GM18519 (cell line): ENCODE data around the gene MYBPH.

Experiments
- ATAC-seq: cut with Tn5 transposase; IDR thresholded peaks from one replicate; pipeline ENCODE4 v1.9.1; 2021; ENCODE audit warnings: mild to moderate bottlenecking, moderate library complexity; ENCODE audit not compliant: unreplicated experiment, low FRiP score

Gene MYBPH

GRCh38 chr1:203135636-203136305 lies 39.9 kb downstream of the MYBPH start:
- no peak for ATAC-seq

DNA sequence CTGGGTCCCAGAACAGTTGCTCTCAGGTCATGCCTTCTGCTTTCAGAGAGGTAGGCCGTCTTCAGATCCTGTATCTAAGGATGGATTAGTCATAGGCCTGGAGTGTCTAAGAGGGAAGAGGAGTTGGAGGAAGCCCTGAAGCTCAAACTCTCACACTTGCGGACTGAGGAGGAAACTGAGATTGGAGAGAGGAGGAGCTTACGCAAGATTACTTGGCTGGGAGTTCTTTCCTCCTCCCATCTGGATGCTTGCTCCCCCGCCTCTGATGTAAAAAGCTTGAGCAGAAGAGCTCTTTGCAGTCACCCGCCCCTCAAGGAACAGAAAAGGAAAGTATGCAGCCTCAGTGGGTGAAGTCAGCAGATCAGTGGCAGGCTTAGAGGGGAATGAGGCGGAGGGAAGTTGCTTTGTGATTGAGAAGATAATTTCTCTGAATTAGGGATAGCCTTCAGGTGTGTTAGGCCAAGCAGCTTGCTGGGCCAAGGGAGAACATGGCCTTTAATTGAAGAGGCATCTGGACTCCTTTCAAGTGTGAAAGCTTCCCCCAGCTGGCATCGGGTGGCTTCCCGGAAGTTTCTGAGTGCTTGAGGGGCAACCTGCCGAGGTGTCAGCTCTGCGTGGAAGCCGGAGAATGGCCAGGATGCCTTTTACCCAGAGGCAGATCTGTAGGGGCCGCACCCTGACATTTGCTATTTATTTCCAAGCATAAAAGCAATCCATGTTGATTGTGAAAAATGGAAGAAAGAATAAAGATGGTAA lies 41.5 kb downstream of the MYBPH start:
- ATAC-seq = no peak

GRCh38 chr1:203131548-203132200 lies 44.0 kb downstream of the MYBPH start:
- no peak for ATAC-seq

GRCh38 chr1:203130358-203130985 lies 45.2 kb downstream of the MYBPH start:
- no peak for ATAC-seq

DNA sequence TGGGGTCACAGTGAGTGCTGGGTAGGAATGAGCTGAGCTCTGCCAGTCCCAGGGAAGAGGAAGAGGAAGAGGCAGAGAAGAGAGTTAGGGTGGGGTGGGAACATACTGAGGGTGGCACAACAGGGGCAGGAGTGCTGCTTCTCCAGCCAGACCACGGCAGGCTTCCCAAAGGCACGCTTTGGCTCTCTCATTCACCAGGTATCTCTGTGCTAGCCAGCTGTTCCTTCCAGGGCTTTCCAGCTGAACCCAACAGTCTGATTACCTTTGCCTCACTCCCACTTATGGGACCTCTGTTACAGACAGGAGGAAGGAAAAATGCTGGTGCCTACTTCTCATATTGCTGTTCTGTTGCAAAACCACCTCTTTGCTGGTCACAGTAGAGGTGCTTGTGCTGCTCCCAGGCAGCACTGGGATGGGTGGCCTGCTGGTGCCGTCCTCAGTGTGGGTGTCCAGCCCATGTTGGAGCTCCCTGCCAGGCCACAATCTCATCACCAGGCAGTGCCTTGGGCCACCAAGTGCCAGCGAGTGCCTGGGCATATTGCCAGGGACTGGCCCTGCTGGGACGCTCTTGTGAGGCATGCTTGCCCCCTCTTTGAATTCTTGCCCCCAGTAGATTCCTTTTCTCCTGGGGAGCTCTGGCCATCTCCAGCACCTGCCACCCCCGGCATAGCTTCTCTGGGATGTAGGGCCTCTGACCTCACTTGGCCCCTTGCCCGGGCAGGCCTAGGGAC lies 46.0 kb downstream of the MYBPH start:
- no peak for ATAC-seq

GRCh38 chr1:203128716-203129500 lies 46.7 kb downstream of the MYBPH start:
- ATAC-seq = no peak

DNA sequence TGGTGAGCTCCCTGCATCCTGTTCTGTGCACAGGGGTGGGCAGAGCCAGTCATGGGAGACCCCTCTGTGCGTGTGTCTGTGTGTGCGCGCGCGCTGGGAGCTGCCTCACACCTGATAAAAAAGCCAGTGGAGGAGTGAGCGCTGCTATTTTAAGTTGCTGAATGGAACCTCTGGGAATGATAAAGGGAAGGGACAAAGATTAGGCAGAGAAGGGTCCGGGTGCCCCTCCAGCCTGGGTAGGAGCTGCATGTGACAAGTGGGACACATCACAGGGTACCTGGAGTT lies 47.3 kb downstream of the MYBPH start:
- ATAC-seq = no peak

- ATAC-seq = no peak
These were observed 47.8 kb downstream of the MYBPH start, which contains the start of gene ADORA1 for GRCh38 chr1:203127666-203128430. TSS of gene ADORA1 (plus strand) at chr1:203127726. CDS start at chr1:203128842, 1,116 bp downstream.

GRCh38 chr1:203126866-203127665 lies 48.6 kb downstream of the MYBPH start:
- ATAC-seq = no peak

DNA sequence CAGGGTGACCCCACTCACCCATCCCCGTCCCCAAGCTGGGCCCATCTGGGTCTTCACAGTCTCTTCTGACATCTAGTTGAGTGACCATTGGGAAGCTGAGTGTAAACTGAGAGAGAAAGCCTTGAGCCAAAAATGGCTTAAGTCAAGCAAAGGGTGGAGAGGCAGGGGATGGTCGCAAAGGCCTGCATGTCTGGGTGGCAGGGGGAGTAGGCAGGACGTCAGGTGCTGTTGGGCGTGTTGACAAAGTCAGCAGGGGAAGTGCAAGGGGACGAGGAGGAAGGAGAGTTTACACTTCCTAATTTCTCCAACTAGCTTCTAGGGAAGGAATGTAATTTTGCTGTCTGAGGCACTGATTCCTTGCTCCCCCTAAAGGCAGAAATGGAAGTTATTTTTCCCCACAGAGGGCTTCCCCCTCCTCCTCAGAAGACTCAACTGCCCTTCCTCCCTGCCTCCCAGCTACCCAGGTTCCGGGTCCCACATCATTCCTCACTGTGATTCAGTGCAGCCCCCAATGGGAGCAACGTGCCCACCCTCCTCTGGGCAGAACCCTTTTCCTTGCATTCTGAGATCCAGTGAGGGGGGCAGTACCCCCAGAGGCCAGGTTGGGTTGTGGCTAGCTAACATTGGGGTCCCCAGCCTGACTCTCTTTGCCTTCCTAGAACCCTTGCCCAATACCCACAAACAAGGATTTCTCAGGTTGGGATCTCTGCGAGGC lies 49.3 kb downstream of the MYBPH start:
- no peak for ATAC-seq

- ATAC-seq = no peak
These were observed 50.9 kb downstream of the MYBPH start for GRCh38 chr1:203124546-203125317.

- no peak for ATAC-seq
These were observed 51.6 kb downstream of the MYBPH start for GRCh38 chr1:203124011-203124410.

DNA sequence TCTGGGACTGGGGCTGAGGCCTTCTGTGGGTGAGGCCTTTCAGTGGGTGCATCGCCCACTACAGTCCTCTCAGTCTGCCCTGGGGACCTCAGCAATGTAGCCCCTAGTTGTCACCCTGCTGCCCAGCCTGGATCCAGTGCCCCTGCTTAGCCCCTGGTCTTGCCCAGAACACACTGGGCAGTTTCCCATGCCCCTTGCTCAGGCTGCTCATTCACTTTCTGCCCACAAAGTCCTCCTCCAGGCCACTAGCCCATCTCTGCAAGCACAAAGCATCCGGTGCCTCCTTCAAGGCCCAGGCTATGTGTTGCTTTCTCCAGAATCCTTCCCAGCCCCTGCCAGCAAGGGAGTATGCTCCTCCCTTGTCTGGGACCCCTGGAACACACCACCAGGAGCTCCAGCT lies 53.5 kb downstream of the MYBPH start:
- ATAC-seq = no peak

DNA sequence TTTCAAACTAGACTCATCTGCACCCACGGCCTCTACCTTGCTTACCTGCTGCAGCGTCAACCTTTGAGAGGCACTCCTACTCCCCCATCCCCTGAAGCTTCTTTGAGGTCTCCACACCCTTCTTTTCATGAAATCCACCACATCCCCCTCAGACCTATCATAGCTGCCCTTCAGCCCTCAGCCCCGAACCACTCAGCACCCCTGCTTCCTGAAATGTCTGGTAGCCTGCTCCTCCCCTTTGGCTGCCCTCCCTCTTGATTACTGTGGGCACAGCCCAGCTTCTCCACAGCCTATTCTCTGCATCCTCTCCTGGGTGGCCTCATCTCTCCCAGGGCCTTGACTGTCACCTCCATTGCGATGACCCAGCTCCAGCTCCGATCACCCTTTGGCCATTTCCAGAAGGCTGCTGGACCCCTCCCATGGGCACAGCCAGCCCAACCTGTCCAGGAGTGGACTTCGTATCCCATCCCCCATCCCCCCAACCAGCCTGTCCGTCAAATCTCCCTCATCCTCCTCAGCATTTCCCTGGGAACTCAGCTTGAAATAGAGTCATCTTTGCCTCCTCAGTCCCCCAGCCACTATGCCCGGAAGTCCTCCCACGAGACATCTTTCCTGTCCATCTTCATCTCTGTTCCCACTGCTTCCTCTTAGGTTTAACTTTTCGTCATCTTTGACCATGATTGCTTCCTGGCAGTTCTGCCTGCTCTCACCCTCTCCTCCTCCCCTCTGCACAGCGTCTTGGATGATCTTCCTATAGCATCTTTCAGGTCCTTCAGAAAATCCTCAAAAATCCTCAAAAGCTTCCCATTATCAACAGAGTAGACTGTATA lies 54.2 kb downstream of the MYBPH start:
- ATAC-seq = no peak

GRCh38 chr1:203120325-203121153 lies 55.1 kb downstream of the MYBPH start:
- ATAC-seq = no peak
